Aorta (tissue), 5 donors: Measurements from ENCODE around the gene GRAMD4. TPM values are rescaled to one million over a fixed set of nuclear protein-coding genes. Genes with fewer than 3 reads are reported as not detected.

Experiments
- ATAC-seq: fragments of 200-7000 bp; cut with Tn5 transposase; one replicate; pipeline ENCODE4 v1.9.1; 2022; ENCODE audit warnings: moderate library complexity; ENCODE audit not compliant: low FRiP score
- DNase-seq, 2 donors: peaks; one replicate each; pipeline ENCODE4 v3.0.0-alpha.2; 2020
- H3K27ac ChIP-seq, 2 donors: one replicate each; pipeline ENCODE4 v1.5.1; 2013; ENCODE audit warnings: low read length in 2 of 2, mild to moderate bottlenecking in 2 of 2, moderate library complexity in 2 of 2, control low read depth in 1 of 2, inconsistent platforms in 1 of 2, low read depth in 1 of 2
- H3K27me3 ChIP-seq, 2 donors: one replicate each; pipeline ENCODE4 v1.6.1; 2013; ENCODE audit warnings: control low read depth in 1 of 2, low read length in 1 of 2, mild to moderate bottlenecking in 1 of 2, moderate library complexity in 1 of 2; ENCODE audit not compliant: insufficient read depth in 2 of 2, control insufficient read depth in 1 of 2
- H3K36me3 ChIP-seq, 2 donors: one replicate each; pipeline ENCODE4 v1.6.1; 2013; ENCODE audit warnings: control low read depth in 1 of 2, low read length in 1 of 2, mild to moderate bottlenecking in 1 of 2; ENCODE audit not compliant: insufficient read depth in 2 of 2, control insufficient read depth in 1 of 2
- H3K4me1 ChIP-seq, 2 donors: one replicate each; pipeline ENCODE4 v1.6.1; 2013; ENCODE audit warnings: low read length in 2 of 2, control low read depth in 1 of 2, mild to moderate bottlenecking in 1 of 2, moderate library complexity in 1 of 2; ENCODE audit not compliant: insufficient read depth in 2 of 2, control insufficient read depth in 1 of 2
- H3K4me3 ChIP-seq, 2 donors: one replicate each; pipeline ENCODE4 v1.5.1; 2013; ENCODE audit warnings: low read length in 2 of 2, control low read depth in 1 of 2, mild to moderate bottlenecking in 1 of 2
- H3K9me3 ChIP-seq: one replicate; pipeline ENCODE4 v1.6.1; 2013; ENCODE audit warnings: mild to moderate bottlenecking, low read length; ENCODE audit not compliant: control insufficient read depth
- WGBS, 2 donors: extraction: QIAGEN DNeasy Blood & Tissue Kit; methylation state at CpG; one replicate each; pipeline ENCODE4 v1.1.7; 2013; 5-methylcytosine and 5-hydroxymethylcytosine counted together
- intact Hi-C, 2 donors: fragments of 100-400 bp; cut with DNase I; formaldehyde crosslinking; loops; one replicate each; pipeline versions ENCODE4 v1.14.2 to v1.15.0; 2022
- polyA plus RNA-seq, 2 donors: library from polyadenylated mRNA; stranded (reverse); fragments of 200-250 nt; gene quantifications; one replicate each; pipeline ENCODE4 v1.2.3, GENCODE V29; 2013
- total RNA-seq, 2 donors: library from RNA; stranded (reverse); fragmentation: NEBNext Ultra II Directional; extraction: Animal tissue kit (Norgen Biotek cat#: 25700); gene quantifications; one replicate each; pipeline ENCODE4 v1.2.1, GENCODE V29; 2021
- donor health status: healthy with polysubstance abuse.
- donor health status: Bipolar disorder and iron deficiency.
- donor health status: DM: no; HTN: no; CAD: no.
- donor health status: DM: no; HTN: no; CAD: no.
- donor health status: DM: yes; HTN: yes; CAD: no.

Gene GRAMD4
- total and polyA plus RNA-seq, 4 donors, result 5.5 to 37.1 (median 11.2) TPM

DNA sequence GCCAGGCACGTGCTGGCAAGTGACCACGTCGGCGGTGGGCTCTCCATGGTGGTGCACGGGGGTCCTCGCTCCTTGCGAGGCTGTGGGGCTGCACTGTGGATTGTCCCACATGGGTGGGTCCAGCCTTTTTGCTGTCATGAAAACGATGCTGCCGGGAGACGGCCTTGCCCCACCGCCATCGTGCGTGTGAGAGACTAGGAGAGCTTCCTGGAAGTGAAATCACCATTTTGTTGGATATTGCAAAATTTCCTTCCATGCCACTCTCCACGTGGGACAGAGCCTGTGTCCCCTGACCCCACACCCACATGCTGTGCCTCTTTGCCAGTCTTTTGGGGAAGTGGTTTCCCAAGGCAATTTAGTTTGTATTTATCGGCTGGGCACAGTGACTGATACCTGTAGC, 18.2 kb upstream of the GRAMD4 start:
- Histone ChIP-seq H3K9me3 (no peaks in the 10 kb centered on the region), H3K27ac (no peak overlapping the region), H3K4me1 (no peaks in the 10 kb centered on the region), H3K27me3 (no peaks in the 10 kb centered on the region), H3K4me3 (no peak overlapping the region), H3K36me3 (no peaks in the 10 kb centered on the region)
- 92 to 96% methylated on average over 15 of the region's 15 CpGs for WGBS, 2 donors
- ATAC-seq (no peak), DNase-seq (peak; percentile 76 to 77)
- intact Hi-C loops, result no loop called here

DNA sequence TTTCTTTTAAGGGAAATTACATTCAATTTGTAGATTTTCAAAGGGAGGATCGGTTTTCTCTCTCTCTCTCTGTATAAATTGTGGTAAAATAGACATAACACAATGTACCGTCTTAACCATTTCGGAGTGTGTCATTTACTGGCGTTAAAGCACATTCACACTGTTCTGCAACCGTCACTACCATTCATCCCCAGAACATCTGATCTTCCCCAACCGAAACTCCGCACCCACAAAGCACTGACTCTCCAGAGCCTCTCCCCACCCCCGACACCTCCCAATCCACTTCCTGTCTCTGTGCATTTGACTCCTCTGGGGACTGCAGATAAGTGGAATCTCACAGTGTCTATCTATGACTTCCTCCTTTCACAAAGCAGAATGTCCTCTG, 15.9 kb upstream of the GRAMD4 start:
- no peaks in the 10 kb centered on the region for H3K9me3 ChIP-seq
- ATAC-seq (no peak), DNase-seq (peak; percentile 61 to 78)
- no peaks in the 10 kb centered on the region for H3K36me3 ChIP-seq
- H3K27me3 ChIP-seq, result no peaks in the 10 kb centered on the region
- no peaks in the 10 kb centered on the region for H3K4me1 ChIP-seq
- H3K4me3 ChIP-seq, result no peak overlapping the region
- 78 to 80% methylated on average over 8 of the region's 8 CpGs for WGBS, 2 donors
- intact Hi-C loops, result no loop called here
- no peak overlapping the region for H3K27ac ChIP-seq

DNA sequence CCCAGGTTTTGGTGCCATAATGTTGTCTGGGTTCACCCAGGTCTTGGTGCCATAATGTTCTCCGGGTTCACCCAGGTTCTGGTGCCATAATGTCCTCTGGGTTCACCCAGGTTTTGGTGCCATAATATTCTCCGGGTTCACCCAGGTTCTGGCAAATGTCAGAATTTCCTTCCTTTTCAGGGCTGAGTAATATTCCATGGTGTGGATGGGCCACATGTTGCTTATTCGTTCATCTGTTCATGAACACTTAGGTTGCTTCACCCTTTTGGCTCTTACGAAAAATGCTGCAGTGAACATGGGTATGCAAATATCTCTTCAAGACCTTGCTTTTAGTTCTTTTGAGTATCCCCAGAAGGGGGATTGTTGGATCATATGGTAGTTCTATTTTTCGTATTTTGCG, 15.1 kb upstream of the GRAMD4 start:
- WGBS, 2 donors, result 97 to 98% methylated on average over 6 of the region's 6 CpGs
- no peak overlapping the region for H3K4me3 ChIP-seq
- no peaks in the 10 kb centered on the region for H3K27me3 ChIP-seq
- H3K4me1 ChIP-seq, result no peaks in the 10 kb centered on the region
- H3K9me3 ChIP-seq, result no peaks in the 10 kb centered on the region
- H3K27ac ChIP-seq, result no peak overlapping the region
- no peaks in the 10 kb centered on the region for H3K36me3 ChIP-seq
- DNase-seq (no peak), ATAC-seq (no peak)
- intact Hi-C loops, result no loop called here

DNA sequence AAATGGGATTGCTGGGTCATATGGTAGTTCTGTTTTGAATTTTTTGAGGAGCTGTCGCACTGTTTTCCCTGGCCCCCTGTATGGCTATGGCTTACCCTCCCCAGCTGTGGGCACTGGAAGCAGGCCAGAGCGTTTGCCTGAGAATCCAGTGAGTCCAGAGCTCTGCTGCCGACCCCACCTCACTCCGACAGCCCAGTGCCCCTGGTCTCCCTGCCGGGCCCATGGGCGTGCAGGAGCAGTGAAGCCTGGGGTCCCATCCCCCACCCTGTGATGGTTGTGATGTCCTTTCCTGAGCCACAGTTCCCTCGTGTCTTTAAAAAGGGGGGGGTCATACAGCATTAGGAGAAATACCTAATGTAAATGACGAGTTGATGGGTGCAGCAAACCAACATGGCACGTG, 13.3 kb upstream of the GRAMD4 start:
- no peaks in the 10 kb centered on the region for H3K4me1 ChIP-seq
- H3K4me3 ChIP-seq, result no peak overlapping the region
- H3K9me3 ChIP-seq, result no peaks in the 10 kb centered on the region
- H3K27me3 ChIP-seq, result no peaks in the 10 kb centered on the region
- DNase-seq (no peak), ATAC-seq (no peak)
- no peak overlapping the region for H3K27ac ChIP-seq
- intact Hi-C loops, result no loop called here
- no peaks in the 10 kb centered on the region for H3K36me3 ChIP-seq
- 74 to 76% methylated on average over 9 of the region's 9 CpGs for WGBS, 2 donors

DNA sequence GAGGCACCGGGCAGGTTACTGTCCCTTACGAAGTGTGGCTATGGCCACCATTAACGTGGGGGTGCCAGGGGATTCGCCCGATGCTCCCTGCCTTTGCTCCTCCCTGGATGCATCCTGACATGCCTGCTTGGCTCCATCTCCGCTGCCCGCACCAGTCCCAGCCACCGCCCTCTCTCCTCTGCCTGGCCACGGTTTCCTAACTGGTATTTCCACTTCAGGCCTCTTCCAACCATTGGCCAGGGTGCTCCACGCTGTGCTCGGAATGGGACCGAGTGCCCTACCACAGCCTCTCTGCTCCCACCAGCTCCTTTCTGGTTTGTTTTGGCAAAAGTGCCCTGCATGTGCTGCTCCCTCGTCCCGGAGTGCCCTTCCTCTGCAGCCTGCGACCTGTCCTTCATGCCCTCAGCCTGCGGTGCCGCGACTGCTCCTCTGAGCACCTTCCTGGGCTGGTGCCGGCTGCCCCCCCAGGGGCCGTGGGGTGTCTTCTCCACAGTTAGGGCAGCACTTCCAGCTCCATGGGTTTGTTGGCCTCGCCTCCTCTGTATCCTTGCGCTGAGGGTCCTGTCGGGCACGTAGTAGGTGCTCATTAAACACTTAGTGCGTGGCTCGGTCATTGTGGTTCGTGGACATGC, 12.6 kb upstream of the GRAMD4 start:
- intact Hi-C loops, result no loop called here
- Histone ChIP-seq H3K27ac (no peak overlapping the region), H3K36me3 (no peaks in the 10 kb centered on the region), H3K4me1 (no peaks in the 10 kb centered on the region), H3K9me3 (no peaks in the 10 kb centered on the region), H3K27me3 (no peaks in the 10 kb centered on the region), H3K4me3 (no peak overlapping the region)
- DNase-seq (peak in 1 of 2 donors; percentile 41), ATAC-seq (no peak)
- WGBS, 2 donors, result 91 to 92% methylated on average over 27 of the region's 27 CpGs

DNA sequence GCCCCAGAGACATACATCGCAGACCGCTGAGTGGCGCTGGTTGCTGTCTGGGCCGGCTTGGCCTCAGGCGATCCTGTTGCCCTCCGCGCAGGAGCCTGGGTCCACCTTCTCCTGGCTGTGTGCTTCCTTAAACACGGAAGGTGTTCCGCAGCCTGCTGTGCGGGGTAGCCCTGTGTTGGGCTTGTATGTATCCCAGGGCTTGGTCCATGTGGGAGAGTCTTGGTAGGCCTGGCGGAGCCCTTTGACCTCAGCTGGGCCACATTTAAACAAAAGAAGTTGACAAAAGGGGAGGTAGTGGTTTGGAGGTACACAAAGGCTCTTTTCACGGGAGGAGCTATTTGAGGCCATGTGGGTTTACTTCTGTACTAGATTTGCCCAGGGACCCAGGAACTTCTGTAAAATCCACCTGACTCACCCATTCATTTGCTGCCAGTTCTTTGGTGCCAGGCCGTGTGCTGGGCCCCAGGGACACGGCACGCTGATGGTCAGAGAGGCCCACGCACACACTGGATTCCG, 11.0 kb upstream of the GRAMD4 start:
- Histone ChIP-seq H3K27me3 (no peaks in the 10 kb centered on the region), H3K36me3 (no peaks in the 10 kb centered on the region), H3K27ac (no peak overlapping the region), H3K9me3 (no peaks in the 10 kb centered on the region), H3K4me1 (no peaks in the 10 kb centered on the region), H3K4me3 (no peak overlapping the region)
- ATAC-seq, result no peak
- intact Hi-C loops, result no loop called here
- peak in 1 of 2 donors; percentile 49 for DNase-seq
- 81 to 85% methylated on average over 17 of the region's 17 CpGs for WGBS, 2 donors

DNA sequence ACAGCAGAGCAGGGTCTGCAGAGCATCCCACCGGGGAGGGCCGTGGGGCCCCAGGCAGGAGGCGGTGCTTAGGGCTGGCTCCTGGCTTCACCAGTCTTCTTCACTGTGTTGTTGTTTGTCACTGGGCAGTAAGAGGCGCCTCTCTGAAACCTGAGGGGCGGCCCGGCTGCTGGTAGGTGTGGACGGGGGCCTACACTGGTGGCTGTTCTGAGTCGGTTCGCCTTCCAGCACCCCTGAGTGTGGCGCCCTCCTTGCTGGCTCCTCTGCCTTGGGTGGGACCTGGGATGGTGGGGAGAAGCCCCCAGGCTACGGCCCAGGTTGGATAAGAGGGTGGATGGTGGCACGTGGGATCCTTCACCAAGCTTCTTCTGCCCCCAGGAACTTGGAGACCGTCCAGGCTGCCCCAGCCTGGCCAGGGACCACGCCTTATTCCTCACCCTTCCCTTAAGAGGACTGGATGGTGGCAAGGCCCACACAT, 10.4 kb upstream of the GRAMD4 start:
- WGBS, 2 donors, result 88 to 91% methylated on average over 14 of the region's 14 CpGs
- no peak overlapping the region for H3K4me3 ChIP-seq
- intact Hi-C loops, result no loop called here
- ATAC-seq (no peak), DNase-seq (peak in 1 of 2 donors; percentile 70)
- H3K9me3 ChIP-seq, result no peaks in the 10 kb centered on the region
- H3K27me3 ChIP-seq, result no peaks in the 10 kb centered on the region
- H3K4me1 ChIP-seq, result no peaks in the 10 kb centered on the region
- H3K36me3 ChIP-seq, result no peaks in the 10 kb centered on the region
- no peak overlapping the region for H3K27ac ChIP-seq

DNA sequence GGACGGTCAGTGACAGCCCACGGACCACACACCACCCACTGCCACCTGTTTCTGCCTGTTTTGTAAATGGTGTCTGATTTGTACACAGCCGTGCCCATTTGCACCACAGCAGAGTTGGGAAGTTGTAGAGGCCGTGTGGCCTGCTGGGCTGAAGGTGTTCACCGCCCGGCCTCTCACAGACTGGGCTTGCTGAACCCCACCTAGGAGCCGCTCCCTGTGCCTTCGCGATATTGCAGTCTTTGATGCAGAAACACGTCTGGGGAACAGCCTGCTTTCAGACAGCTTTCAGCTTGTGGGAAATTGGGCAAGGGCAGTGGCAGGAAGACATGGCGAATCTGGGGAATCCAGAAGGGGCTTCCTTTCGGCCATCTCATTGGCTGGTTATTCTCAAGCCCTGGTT, 9.8 kb upstream of the GRAMD4 start:
- Histone ChIP-seq H3K9me3 (no peaks in the 10 kb centered on the region), H3K4me3 (no peak overlapping the region), H3K27ac (no peak overlapping the region), H3K4me1 (no peaks in the 10 kb centered on the region), H3K27me3 (no peaks in the 10 kb centered on the region), H3K36me3 (no peaks in the 10 kb centered on the region)
- peak in 1 of 2 donors; percentile 62 for DNase-seq
- WGBS, 2 donors, result 89 to 90% methylated on average over 12 of the region's 12 CpGs
- intact Hi-C loops, result no loop called here
- ATAC-seq, result no peak

DNA sequence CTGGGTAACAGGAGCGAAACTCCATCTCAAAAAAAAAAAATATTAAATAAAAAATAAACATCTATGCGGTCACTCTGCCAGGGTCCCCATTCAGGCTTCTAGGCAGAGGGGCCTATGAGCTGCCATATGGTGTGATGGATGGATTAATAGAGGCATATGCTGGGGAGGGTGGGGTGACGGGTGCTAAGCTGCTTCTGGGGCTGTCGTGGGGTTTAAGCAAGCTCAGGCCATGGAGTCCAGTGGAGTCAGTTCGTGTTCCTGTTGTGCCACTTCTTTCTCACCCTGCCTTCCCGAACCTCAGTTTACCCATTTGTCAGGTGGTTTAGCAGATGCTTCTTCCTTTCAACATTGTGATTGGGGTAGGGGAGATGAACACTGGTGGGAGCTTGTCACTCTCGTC, 9.0 kb upstream of the GRAMD4 start:
- Histone ChIP-seq H3K27ac (no peak overlapping the region), H3K27me3 (no peaks in the 10 kb centered on the region), H3K9me3 (no peaks in the 10 kb centered on the region), H3K36me3 (no peaks in the 10 kb centered on the region), H3K4me1 (no peaks in the 10 kb centered on the region), H3K4me3 (no peak overlapping the region)
- DNase-seq (no peak), ATAC-seq (no peak)
- intact Hi-C loops, result no loop called here
- WGBS, 2 donors, result 90 to 94% methylated on average over 7 of the region's 7 CpGs
